KMS-11 (cell line): ENCODE data around the gene HOXA3.

ENCODE experiments used
- H2AFZ ChIP-seq: fragments of 200-600 bp; sonication (generic); 2 replicates; pipeline ENCODE4 v1.6.1; 2016; ENCODE audit warnings: antibody characterized with exemption, mixed run types, low read depth
- H3K27ac ChIP-seq: fragments of 200-600 bp; sonication (generic); 2 replicates; pipeline ENCODE4 v1.6.1; 2016; ENCODE audit warnings: mild to moderate bottlenecking, mixed run types
- H3K27me3 ChIP-seq: fragments of 200-600 bp; sonication (generic); 2 replicates; pipeline ENCODE4 v1.6.1; 2017; ENCODE audit warnings: mild to moderate bottlenecking, low read depth, mixed run types, moderate library complexity; ENCODE audit not compliant: insufficient read depth
- H3K36me3 ChIP-seq: fragments of 200-600 bp; sonication (generic); 2 replicates; pipeline ENCODE4 v1.6.1; 2017; ENCODE audit warnings: mild to moderate bottlenecking, mixed run types; ENCODE audit not compliant: insufficient read depth
- H3K4me1 ChIP-seq: fragments of 200-600 bp; sonication (generic); 2 replicates; pipeline ENCODE4 v1.6.1; 2016; ENCODE audit warnings: mild to moderate bottlenecking, low read depth, mixed run types; ENCODE audit not compliant: poor library complexity, severe bottlenecking
- H3K4me2 ChIP-seq: fragments of 200-600 bp; sonication (generic); 2 replicates; pipeline ENCODE4 v1.7.0; 2016; ENCODE audit warnings: mild to moderate bottlenecking, mixed run types
- H3K4me3 ChIP-seq: fragments of 200-600 bp; sonication (generic); IDR thresholded peaks from 2 replicates; pipeline ENCODE4 v1.6.1; 2017; ENCODE audit warnings: low read depth, low read length, mixed read lengths; ENCODE audit not compliant: insufficient read depth
- H3K79me2 ChIP-seq: fragments of 200-600 bp; sonication (generic); 2 replicates; pipeline ENCODE4 v1.6.1; 2016; ENCODE audit warnings: low read depth, mixed run types; ENCODE audit not compliant: insufficient read depth
- H3K9ac ChIP-seq: fragments of 200-600 bp; sonication (generic); 2 replicates; pipeline ENCODE4 v1.6.1; 2016; ENCODE audit warnings: mild to moderate bottlenecking, mixed run types
- H4K20me1 ChIP-seq: fragments of 200-600 bp; sonication (generic); 2 replicates; pipeline ENCODE4 v1.6.1; 2016; ENCODE audit warnings: mild to moderate bottlenecking, mixed run types; ENCODE audit not compliant: insufficient read depth
- TF ChIP-seq, protein P1 (sequence below): fragments of 200-600 bp; sonication (generic); conservative IDR thresholded peaks from 2 replicates; pipeline ENCODE4 v1.6.1; 2017; ENCODE audit warnings: low read depth, mild to moderate bottlenecking, antibody characterized with exemption, low read length, moderate library complexity, mixed read lengths

HOXA3 gene

DNA sequence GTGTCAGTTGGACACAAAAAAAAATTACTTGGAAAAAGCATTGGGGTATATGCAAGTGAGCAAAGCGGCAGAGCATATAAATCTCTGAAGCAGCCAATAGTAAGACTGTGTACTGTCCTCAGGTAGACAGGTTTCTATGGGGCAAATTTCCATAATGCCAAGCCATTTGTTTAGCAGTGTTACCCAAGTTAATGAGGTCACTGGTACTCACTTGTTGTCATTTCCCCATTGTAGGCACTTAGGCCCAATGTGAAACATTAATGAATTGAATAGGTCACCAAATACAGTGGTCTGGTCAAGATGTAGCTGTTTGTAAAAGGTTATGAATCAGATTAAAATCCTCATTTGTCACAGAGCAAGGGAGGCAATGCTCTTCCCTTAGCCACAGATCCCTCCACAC, 84.1 kb downstream of the HOXA3 start:
- Histone ChIP-seq H3K79me2 (no peaks in the 10 kb centered on the region), H3K27me3 (no peaks in the 10 kb centered on the region), H2AFZ (no peak overlapping the region), H3K27ac (no peak overlapping the region), H3K4me1 (peaks cover 11% of the 10 kb centered on the region), H3K36me3 (no peaks in the 10 kb centered on the region), H3K9ac (no peak overlapping the region), H4K20me1 (no peaks in the 10 kb centered on the region), H3K4me3 (no peak overlapping the region), H3K4me2 (no peak overlapping the region)
- TF ChIP-seq, protein P1, sequence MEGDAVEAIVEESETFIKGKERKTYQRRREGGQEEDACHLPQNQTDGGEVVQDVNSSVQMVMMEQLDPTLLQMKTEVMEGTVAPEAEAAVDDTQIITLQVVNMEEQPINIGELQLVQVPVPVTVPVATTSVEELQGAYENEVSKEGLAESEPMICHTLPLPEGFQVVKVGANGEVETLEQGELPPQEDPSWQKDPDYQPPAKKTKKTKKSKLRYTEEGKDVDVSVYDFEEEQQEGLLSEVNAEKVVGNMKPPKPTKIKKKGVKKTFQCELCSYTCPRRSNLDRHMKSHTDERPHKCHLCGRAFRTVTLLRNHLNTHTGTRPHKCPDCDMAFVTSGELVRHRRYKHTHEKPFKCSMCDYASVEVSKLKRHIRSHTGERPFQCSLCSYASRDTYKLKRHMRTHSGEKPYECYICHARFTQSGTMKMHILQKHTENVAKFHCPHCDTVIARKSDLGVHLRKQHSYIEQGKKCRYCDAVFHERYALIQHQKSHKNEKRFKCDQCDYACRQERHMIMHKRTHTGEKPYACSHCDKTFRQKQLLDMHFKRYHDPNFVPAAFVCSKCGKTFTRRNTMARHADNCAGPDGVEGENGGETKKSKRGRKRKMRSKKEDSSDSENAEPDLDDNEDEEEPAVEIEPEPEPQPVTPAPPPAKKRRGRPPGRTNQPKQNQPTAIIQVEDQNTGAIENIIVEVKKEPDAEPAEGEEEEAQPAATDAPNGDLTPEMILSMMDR, result no peak

GRCh38 chr7:27066148-27066547, 86.2 kb downstream of the HOXA3 start:
- Histone ChIP-seq H3K79me2 (no peaks in the 10 kb centered on the region), H2AFZ (no peak overlapping the region), H3K36me3 (no peaks in the 10 kb centered on the region), H3K4me3 (no peak overlapping the region), H3K4me2 (no peak overlapping the region), H3K4me1 (no peaks in the 10 kb centered on the region), H3K27me3 (no peaks in the 10 kb centered on the region), H3K27ac (no peak overlapping the region), H3K9ac (no peak overlapping the region), H4K20me1 (no peaks in the 10 kb centered on the region)
- TF ChIP-seq, protein P1, result no peak

- TF ChIP-seq, protein P1, result no peak
- Histone ChIP-seq H3K4me2 (no peak overlapping the region), H3K27ac (no peak overlapping the region), H3K4me1 (no peaks in the 10 kb centered on the region), H4K20me1 (no peaks in the 10 kb centered on the region), H3K4me3 (no peak overlapping the region), H3K9ac (no peak overlapping the region), H3K79me2 (no peaks in the 10 kb centered on the region), H3K36me3 (no peaks in the 10 kb centered on the region), H2AFZ (no peak overlapping the region), H3K27me3 (no peaks in the 10 kb centered on the region)
Observed at GRCh38 chr7:27065709-27066108, 86.7 kb downstream of the HOXA3 start.

GRCh38 chr7:27064661-27065060, 87.7 kb downstream of the HOXA3 start:
- Histone ChIP-seq H3K9ac (no peak overlapping the region), H3K4me2 (no peak overlapping the region), H3K4me1 (no peaks in the 10 kb centered on the region), H3K36me3 (no peaks in the 10 kb centered on the region), H3K79me2 (no peaks in the 10 kb centered on the region), H3K27ac (no peak overlapping the region), H4K20me1 (no peaks in the 10 kb centered on the region), H3K27me3 (no peaks in the 10 kb centered on the region), H3K4me3 (no peak overlapping the region), H2AFZ (no peak overlapping the region)
- TF ChIP-seq, protein P1, result no peak

DNA sequence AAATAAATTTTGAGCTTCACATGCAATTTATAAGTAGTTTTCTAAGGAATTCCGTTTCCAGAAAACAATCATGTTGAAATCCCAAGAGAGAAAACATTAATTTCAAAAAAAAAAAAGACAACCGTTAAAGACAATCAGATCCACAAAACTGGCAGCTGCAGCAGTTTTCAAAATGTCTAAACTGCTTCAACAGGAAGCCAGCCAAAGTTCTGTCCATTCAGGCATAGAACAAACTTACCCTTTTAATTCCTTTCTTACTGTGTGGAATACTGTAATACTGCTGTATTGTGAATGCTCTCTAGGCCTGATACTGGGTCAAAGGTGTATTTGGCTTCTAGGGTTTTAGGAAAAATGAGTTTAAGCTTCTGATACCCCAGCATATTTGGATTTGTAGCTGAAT, 88.2 kb downstream of the HOXA3 start:
- H3K4me1 ChIP-seq, result no peaks in the 10 kb centered on the region
- H3K9ac ChIP-seq, result no peak overlapping the region
- H3K4me2 ChIP-seq, result no peak overlapping the region
- H3K36me3 ChIP-seq, result no peaks in the 10 kb centered on the region
- no peak overlapping the region for H3K27ac ChIP-seq
- H3K79me2 ChIP-seq, result no peaks in the 10 kb centered on the region
- H3K4me3 ChIP-seq, result no peak overlapping the region
- H2AFZ ChIP-seq, result no peak overlapping the region
- H3K27me3 ChIP-seq, result no peaks in the 10 kb centered on the region
- no peaks in the 10 kb centered on the region for H4K20me1 ChIP-seq
- TF ChIP-seq, protein P1, result no peak
